Activated CD8-positive, alpha-beta memory T cell treated with anti-CD3 and anti-CD28 coated beads for 48 hours (primary cell): ENCODE measurements around the gene DPEP1.
"Not testable (repeated sequence)": the region's sequence is repeated elsewhere in the genome, so short reads cannot be mapped to it uniquely, and the experiment has no call there.

Experiments
- DNase-seq, 3 experiments: peaks; one replicate each; pipeline ENCODE4 v3.0.0-alpha.2; 2020; ENCODE audit warnings: low read depth in 2 of 3, low spot score in 2 of 3

DPEP1 gene

GRCh38 chr16:89618109-89618998 lies 4.9 kb downstream of the DPEP1 start:
- no peak for DNase-seq

- DNase-seq: no peak
These were observed 6.4 kb downstream of the DPEP1 start for GRCh38 chr16:89619840-89620239.

GRCh38 chr16:89620406-89620841 lies 7.0 kb downstream of the DPEP1 start:
- DNase-seq: no peak

- no peak for DNase-seq
These were observed 7.8 kb downstream of the DPEP1 start for GRCh38 chr16:89621136-89621697.

- DNase-seq: no peak
These were observed 8.4 kb downstream of the DPEP1 start for GRCh38 chr16:89621698-89622409.

- DNase-seq: no peak
These were observed 10.2 kb downstream of the DPEP1 start for GRCh38 chr16:89623511-89624261.

- no peak for DNase-seq
These were observed 11.6 kb downstream of the DPEP1 start for GRCh38 chr16:89624777-89625761.

- DNase-seq: no peak
These were observed 16.6 kb downstream of the DPEP1 start for GRCh38 chr16:89629827-89630610.

GRCh38 chr16:89633064-89633631 lies 19.7 kb downstream of the DPEP1 start:
- DNase-seq: no peak

GRCh38 chr16:89634463-89635385 lies 21.3 kb downstream of the DPEP1 start:
- DNase-seq: not testable (repeated sequence)

- DNase-seq: no peak
These were observed 23.2 kb downstream of the DPEP1 start for GRCh38 chr16:89636663-89637062.

GRCh38 chr16:89637379-89637778 lies 23.9 kb downstream of the DPEP1 start:
- no peak for DNase-seq

- no peak for DNase-seq
These were observed 25.0 kb downstream of the DPEP1 start for GRCh38 chr16:89638455-89638854.

GRCh38 chr16:89639385-89639784 lies 25.9 kb downstream of the DPEP1 start:
- DNase-seq: no peak

GRCh38 chr16:89641458-89642119 lies 28.1 kb downstream of the DPEP1 start:
- DNase-seq: no peak

GRCh38 chr16:89642574-89642973 lies 29.1 kb downstream of the DPEP1 start:
- no peak for DNase-seq

GRCh38 chr16:89643769-89644300 lies 30.4 kb downstream of the DPEP1 start:
- DNase-seq: no peak
